ENCODE measurements around the gene ARL15.

DNA sequence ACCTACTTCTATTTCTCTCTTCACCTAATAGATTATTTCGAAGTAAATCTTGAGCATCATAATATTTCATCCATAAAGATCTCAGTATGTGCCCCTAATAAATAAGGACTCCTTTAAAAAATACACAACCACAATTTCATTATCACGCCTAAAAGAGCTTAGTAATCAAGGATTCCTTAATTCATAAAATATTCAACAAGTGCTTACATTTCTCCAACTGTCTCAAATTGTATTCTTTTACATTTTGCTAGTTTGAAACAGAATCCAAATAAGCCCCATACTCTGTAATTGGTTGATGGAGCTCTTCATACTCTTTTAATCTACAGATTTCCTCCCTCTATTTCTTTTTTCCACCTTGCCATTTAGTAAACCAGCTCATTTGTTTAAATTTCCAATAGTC, 432.4 kb downstream of the ARL15 start:
- TF ChIP-seq, protein P1, sequence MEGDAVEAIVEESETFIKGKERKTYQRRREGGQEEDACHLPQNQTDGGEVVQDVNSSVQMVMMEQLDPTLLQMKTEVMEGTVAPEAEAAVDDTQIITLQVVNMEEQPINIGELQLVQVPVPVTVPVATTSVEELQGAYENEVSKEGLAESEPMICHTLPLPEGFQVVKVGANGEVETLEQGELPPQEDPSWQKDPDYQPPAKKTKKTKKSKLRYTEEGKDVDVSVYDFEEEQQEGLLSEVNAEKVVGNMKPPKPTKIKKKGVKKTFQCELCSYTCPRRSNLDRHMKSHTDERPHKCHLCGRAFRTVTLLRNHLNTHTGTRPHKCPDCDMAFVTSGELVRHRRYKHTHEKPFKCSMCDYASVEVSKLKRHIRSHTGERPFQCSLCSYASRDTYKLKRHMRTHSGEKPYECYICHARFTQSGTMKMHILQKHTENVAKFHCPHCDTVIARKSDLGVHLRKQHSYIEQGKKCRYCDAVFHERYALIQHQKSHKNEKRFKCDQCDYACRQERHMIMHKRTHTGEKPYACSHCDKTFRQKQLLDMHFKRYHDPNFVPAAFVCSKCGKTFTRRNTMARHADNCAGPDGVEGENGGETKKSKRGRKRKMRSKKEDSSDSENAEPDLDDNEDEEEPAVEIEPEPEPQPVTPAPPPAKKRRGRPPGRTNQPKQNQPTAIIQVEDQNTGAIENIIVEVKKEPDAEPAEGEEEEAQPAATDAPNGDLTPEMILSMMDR (IDR thresholded peaks at IDR 0.05; ENCODE audit: control extremely low read depth in 1 of 3, insufficient read depth in 1 of 3, low read depth in 1 of 3, low read length in 3 of 3) = no peak
- no peak for TF ChIP-seq ZNF274 (IDR thresholded peaks at IDR 0.05; ENCODE audit: borderline replicate concordance, extremely low read depth, low read length)
- TF ChIP-seq POLR2A (IDR thresholded peaks at IDR 0.05; ENCODE audit: control extremely low read depth in 1 of 2, low read depth in 2 of 2, low read length in 2 of 2) = no peak
- no peak for TF ChIP-seq SAP30 (IDR thresholded peaks at IDR 0.05; ENCODE audit: insufficient read depth, insufficient replicate concordance, low read length)
- TF ChIP-seq CBX5 (IDR thresholded peaks at IDR 0.05; ENCODE audit: low read depth, low read length) = no peak
- TF ChIP-seq KDM5A (IDR thresholded peaks at IDR 0.05; ENCODE audit: low read length) = no peak
- TF ChIP-seq CEBPB (IDR thresholded peaks at IDR 0.05; ENCODE audit: low read depth, low read length) = no peak
- TF ChIP-seq GTF2F1 (IDR thresholded peaks at IDR 0.05; ENCODE audit: borderline replicate concordance, low read depth, low read length) = no peak
- TF ChIP-seq USF2 (IDR thresholded peaks at IDR 0.05; ENCODE audit: low read length) = no peak
- TF ChIP-seq RXRA (IDR thresholded peaks at IDR 0.05; ENCODE audit: insufficient read depth, low read depth, low read length) = no peak
- TF ChIP-seq CREB1 (IDR thresholded peaks at IDR 0.05) = no peak
- TF ChIP-seq YY1 (IDR thresholded peaks at IDR 0.05; ENCODE audit: low read depth, low read length) = no peak
- no peak for TF ChIP-seq SIN3A (conservative IDR thresholded peaks at IDR 0.05 in 1 of 2, IDR thresholded peaks at IDR 0.05 in 1 of 2; ENCODE audit: low read depth in 1 of 2, low read length in 2 of 2)

Data from H1 (cell line).